ENCODE results near the gene SUOX.

GRCh38 chr12:55972042-55972441, 25.0 kb upstream of the SUOX start:
- no peak for TF ChIP-seq CTCF (IDR thresholded peaks at IDR 0.05; ENCODE audit: poor library complexity, severe bottlenecking)
- no peak for TF ChIP-seq REST (IDR thresholded peaks at IDR 0.05; ENCODE audit: borderline replicate concordance)
- no peak for TF ChIP-seq POLR2AphosphoS5 (IDR thresholded peaks at IDR 0.05)
- no peak for TF ChIP-seq EZH2 (IDR thresholded peaks at IDR 0.05; ENCODE audit: borderline replicate concordance, insufficient read depth, low read length, poor library complexity, severe bottlenecking)
- TF ChIP-seq RAD21 (conservative IDR thresholded peaks at IDR 0.05), result no peak
- TF ChIP-seq TAF1 (IDR thresholded peaks at IDR 0.05; ENCODE audit: low read depth), result no peak
- TF ChIP-seq MXI1 (conservative IDR thresholded peaks at IDR 0.05; ENCODE audit: poor library complexity, severe bottlenecking), result no peak
- TF ChIP-seq EP300 (conservative IDR thresholded peaks at IDR 0.05; ENCODE audit: poor library complexity, severe bottlenecking), result no peak
